H9 (cell line): ENCODE results near the gene NOVA2. TPM values are rescaled to one million over a fixed set of nuclear protein-coding genes. Genes with fewer than 3 reads are reported as not detected.

ENCODE experiments used
- DNase-seq: peaks from one replicate; pipeline ENCODE4 v3.0.0-alpha.2; 2017
- H2AFZ ChIP-seq: one replicate; pipeline ENCODE4 v1.6.1; 2013; ENCODE audit warnings: mild to moderate bottlenecking, low read length, control low read depth, moderate library complexity
- H2AK5ac ChIP-seq: 2 replicates; pipeline ENCODE4 v1.6.1; 2013; ENCODE audit warnings: low read length, control low read depth, mixed read lengths; ENCODE audit not compliant: insufficient read length
- H2BK120ac ChIP-seq: one replicate; pipeline ENCODE4 v1.6.1; 2013; ENCODE audit warnings: low read depth, mild to moderate bottlenecking, low read length, control low read depth, inconsistent platforms; ENCODE audit not compliant: poor library complexity, severe bottlenecking
- H2BK12ac ChIP-seq: 2 replicates; pipeline ENCODE4 v1.6.1; 2013; ENCODE audit warnings: low read length, control low read depth, mixed read lengths, low read depth; ENCODE audit not compliant: insufficient read length
- H2BK15ac ChIP-seq: 2 replicates; pipeline ENCODE4 v1.6.1; 2013; ENCODE audit warnings: low read depth, low read length, control low read depth
- H2BK20ac ChIP-seq: one replicate; pipeline ENCODE4 v1.6.1; 2013; ENCODE audit warnings: low read depth, mild to moderate bottlenecking, low read length, control low read depth, inconsistent platforms; ENCODE audit not compliant: poor library complexity, severe bottlenecking
- H2BK5ac ChIP-seq: 2 replicates; pipeline ENCODE4 v1.6.1; 2013; ENCODE audit warnings: low read length, control low read depth, mixed read lengths; ENCODE audit not compliant: insufficient read length
- H3K14ac ChIP-seq: 2 replicates; pipeline ENCODE4 v1.6.1; 2013; ENCODE audit warnings: low read length, control low read depth; ENCODE audit not compliant: insufficient read depth
- H3K18ac ChIP-seq: 2 replicates; pipeline ENCODE4 v1.6.1; 2013; ENCODE audit warnings: low read depth, mild to moderate bottlenecking, mixed read lengths, low read length, control low read depth; ENCODE audit not compliant: insufficient read length
- H3K23ac ChIP-seq: 2 replicates; pipeline ENCODE4 v1.6.1; 2013; ENCODE audit warnings: low read length, control low read depth, mixed read lengths, low read depth; ENCODE audit not compliant: insufficient read length
- H3K23me2 ChIP-seq: 2 replicates; pipeline ENCODE4 v1.6.1; 2013; ENCODE audit warnings: low read depth, mild to moderate bottlenecking, mixed read lengths, low read length, control low read depth; ENCODE audit not compliant: insufficient read length, poor library complexity, severe bottlenecking
- H3K27ac ChIP-seq: 2 replicates; pipeline ENCODE4 v1.5.1; 2013; ENCODE audit warnings: low read length, control low read depth, mixed read lengths, low read depth; ENCODE audit not compliant: insufficient read length
- H3K27me3 ChIP-seq: 2 replicates; pipeline ENCODE4 v1.6.1; 2013; ENCODE audit warnings: low read length, control low read depth, inconsistent platforms; ENCODE audit not compliant: insufficient read depth
- H3K4ac ChIP-seq: 2 replicates; pipeline ENCODE4 v1.6.1; 2013; ENCODE audit warnings: low read depth, mild to moderate bottlenecking, control low read depth, inconsistent platforms, low read length, moderate library complexity
- H3K4me1 ChIP-seq: 2 replicates; pipeline ENCODE4 v1.6.1; 2013; ENCODE audit warnings: low read length, control low read depth, inconsistent platforms; ENCODE audit not compliant: insufficient read depth
- H3K4me2 ChIP-seq: 2 replicates; pipeline ENCODE4 v1.6.1; 2013; ENCODE audit warnings: low read length, control low read depth, mixed read lengths; ENCODE audit not compliant: insufficient read length, insufficient read depth
- H3K56ac ChIP-seq: 2 replicates; pipeline ENCODE4 v1.6.1; 2013; ENCODE audit warnings: low read depth, mild to moderate bottlenecking, mixed read lengths, low read length, control low read depth; ENCODE audit not compliant: insufficient read length
- H3K79me1 ChIP-seq: 2 replicates; pipeline ENCODE4 v1.6.1; 2013; ENCODE audit warnings: low read depth, mild to moderate bottlenecking, moderate library complexity, low read length, control low read depth, inconsistent platforms; ENCODE audit not compliant: insufficient read depth, poor library complexity, severe bottlenecking
- H3K79me2 ChIP-seq: 2 replicates; pipeline ENCODE4 v1.6.1; 2013; ENCODE audit warnings: low read length, control low read depth, inconsistent platforms; ENCODE audit not compliant: insufficient read depth
- H3K9ac ChIP-seq: 2 replicates; pipeline ENCODE4 v1.6.1; 2013; ENCODE audit warnings: low read length, control low read depth, mixed read lengths; ENCODE audit not compliant: insufficient read length; ENCODE audit errors: extremely low read depth
- H3K9me3 ChIP-seq: one replicate; pipeline ENCODE4 v1.6.1; 2013; ENCODE audit warnings: low read depth, low read length, inconsistent platforms; ENCODE audit not compliant: control insufficient read depth
- H3T11ph ChIP-seq: one replicate; pipeline ENCODE4 v1.6.1; 2013; ENCODE audit warnings: mild to moderate bottlenecking, low read length, control low read depth, inconsistent platforms
- H4K20me1 ChIP-seq: one replicate; pipeline ENCODE4 v1.6.1; 2013; ENCODE audit not compliant: control insufficient read depth, insufficient read length, insufficient read depth
- H4K5ac ChIP-seq: 2 replicates; pipeline ENCODE4 v1.6.1; 2013; ENCODE audit warnings: low read depth, mild to moderate bottlenecking, mixed read lengths, low read length, control low read depth; ENCODE audit not compliant: insufficient read length
- H4K8ac ChIP-seq: replicated peaks from 2 replicates; pipeline ENCODE4 v1.6.1; 2013; ENCODE audit warnings: low read length, control low read depth, mixed read lengths, low read depth; ENCODE audit not compliant: insufficient read length
- H4K91ac ChIP-seq: 2 replicates; pipeline ENCODE4 v1.6.1; 2013; ENCODE audit warnings: low read depth, mild to moderate bottlenecking, moderate library complexity, mixed read lengths, low read length, control low read depth; ENCODE audit not compliant: insufficient read length
- H3K27ac Mint-ChIP-seq, 3 experiments: 2 replicates in 2 of 3; 3 replicates in 1 of 3; pipeline ENCODE4 v1.8.0; 2020 to 2021; ENCODE audit warnings: mixed read lengths in 3 of 3, mild to moderate bottlenecking in 1 of 3, moderate library complexity in 1 of 3
- H3K27me3 Mint-ChIP-seq: 2 replicates; pipeline ENCODE4 v1.8.0; 2021; ENCODE audit warnings: low read depth, mild to moderate bottlenecking, moderate library complexity, mixed read lengths
- H3K36me3 Mint-ChIP-seq, 3 experiments: 2 replicates in 2 of 3; 3 replicates in 1 of 3; pipeline ENCODE4 v1.8.0; 2020 to 2021; ENCODE audit warnings: low read depth in 3 of 3, mixed read lengths in 3 of 3; ENCODE audit not compliant: insufficient read depth in 1 of 3
- H3K4me1 Mint-ChIP-seq, 2 experiments: 2 replicates each; pipeline ENCODE4 v1.8.0; 2020; ENCODE audit warnings: mixed read lengths in 2 of 2
- H3K4me3 Mint-ChIP-seq, 2 experiments: 2 replicates in 1 of 2; 3 replicates in 1 of 2; pipeline ENCODE4 v1.8.0; 2020 to 2021; ENCODE audit warnings: mild to moderate bottlenecking in 2 of 2, mixed read lengths in 2 of 2, moderate library complexity in 1 of 2
- H3K9me3 Mint-ChIP-seq, 2 experiments: 2 replicates in 1 of 2; 3 replicates in 1 of 2; pipeline ENCODE4 v1.8.0; 2020; ENCODE audit warnings: mild to moderate bottlenecking in 2 of 2, mixed read lengths in 2 of 2, moderate library complexity in 1 of 2
- whole genome bisulfite sequencing: extraction: QIAGEN DNeasy Blood & Tissue Kit; methylation state at CpG from one replicate; pipeline ENCODE4 v1.1.7; 2013; ENCODE audit warnings: missing lambda C conversion rate, low lambda C conversion rate, mixed read lengths; ENCODE audit not compliant: insufficient read length; ENCODE audit errors: extremely low coverage; 5-methylcytosine and 5-hydroxymethylcytosine counted together
- total RNA-seq: library from RNA; stranded (reverse); gene quantifications from 2 replicates; pipeline ENCODE4 v1.2.1, GENCODE V29; 2021
- TF ChIP-seq, protein P1 (sequence below): fragments of 200-600 bp; sonication (generic); conservative IDR thresholded peaks from 3 replicates; pipeline ENCODE4 v1.8.0; 2021; ENCODE audit warnings: antibody characterized with exemption, mild to moderate bottlenecking

The NOVA2 gene
- total RNA-seq, 1 experiment from 2014 or later = 8.8 TPM

DNA sequence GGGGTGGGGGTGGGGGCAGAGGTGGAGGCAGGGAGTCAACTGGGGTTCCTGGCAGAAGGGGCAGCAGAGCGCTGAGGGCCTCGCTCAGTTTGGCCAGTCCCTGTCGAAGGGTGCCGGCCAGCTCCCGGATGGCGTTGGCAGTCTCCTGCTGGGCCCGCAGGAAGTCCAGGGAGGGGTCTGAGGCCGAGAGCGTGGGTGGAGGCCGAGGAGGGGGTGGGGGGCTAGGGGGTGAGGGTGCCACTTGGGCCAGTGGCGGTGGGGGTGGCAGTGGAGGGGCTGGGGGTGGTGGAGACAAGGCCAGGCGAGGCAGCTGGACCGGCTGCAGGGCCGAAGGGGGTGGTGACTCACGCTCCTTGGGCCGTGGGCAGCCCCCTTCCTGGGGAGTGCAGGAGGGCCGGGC is 82.8 kb downstream of the NOVA2 start:
- Histone ChIP-seq H3K9ac (no peak overlapping the region), H3K14ac (no peak overlapping the region), H2BK15ac (no peak overlapping the region), H3K79me1 (no peaks in the 10 kb centered on the region), H4K5ac (no peak overlapping the region), H3K4ac (no peak overlapping the region), H2BK20ac (no peak overlapping the region), H3K18ac (no peak overlapping the region), H4K20me1 (no peaks in the 10 kb centered on the region), H2BK12ac (no peak overlapping the region), H2BK5ac (no peak overlapping the region), H3K4me2 (no peak overlapping the region), H4K8ac (no peak overlapping the region), H3K9me3 (no peaks in the 10 kb centered on the region), H2BK120ac (no peak overlapping the region), H3K79me2 (no peaks in the 10 kb centered on the region), H2AK5ac (no peak overlapping the region), H3K27ac (no peak overlapping the region), H2AFZ (no peak overlapping the region), H3K23me2 (no peaks in the 10 kb centered on the region), H3K23ac (no peak overlapping the region), H3T11ph (no peak overlapping the region), H3K4me1 (no peaks in the 10 kb centered on the region), H4K91ac (no peak overlapping the region), H3K27me3 (no peaks in the 10 kb centered on the region), H3K56ac (no peak overlapping the region)
- no peak overlapping the region for H3K4me3 Mint-ChIP-seq
- no peaks in the 10 kb centered on the region for H3K27me3 Mint-ChIP-seq
- no peak overlapping the region for H3K27ac Mint-ChIP-seq
- no peaks in the 10 kb centered on the region for H3K9me3 Mint-ChIP-seq
- DNase-seq = no peak
- peaks cover 5 to 12% (median 8%) of the 10 kb centered on the region in 3 experiments; a peak in 5 of 7 replicates for H3K36me3 Mint-ChIP-seq
- TF ChIP-seq, protein P1, sequence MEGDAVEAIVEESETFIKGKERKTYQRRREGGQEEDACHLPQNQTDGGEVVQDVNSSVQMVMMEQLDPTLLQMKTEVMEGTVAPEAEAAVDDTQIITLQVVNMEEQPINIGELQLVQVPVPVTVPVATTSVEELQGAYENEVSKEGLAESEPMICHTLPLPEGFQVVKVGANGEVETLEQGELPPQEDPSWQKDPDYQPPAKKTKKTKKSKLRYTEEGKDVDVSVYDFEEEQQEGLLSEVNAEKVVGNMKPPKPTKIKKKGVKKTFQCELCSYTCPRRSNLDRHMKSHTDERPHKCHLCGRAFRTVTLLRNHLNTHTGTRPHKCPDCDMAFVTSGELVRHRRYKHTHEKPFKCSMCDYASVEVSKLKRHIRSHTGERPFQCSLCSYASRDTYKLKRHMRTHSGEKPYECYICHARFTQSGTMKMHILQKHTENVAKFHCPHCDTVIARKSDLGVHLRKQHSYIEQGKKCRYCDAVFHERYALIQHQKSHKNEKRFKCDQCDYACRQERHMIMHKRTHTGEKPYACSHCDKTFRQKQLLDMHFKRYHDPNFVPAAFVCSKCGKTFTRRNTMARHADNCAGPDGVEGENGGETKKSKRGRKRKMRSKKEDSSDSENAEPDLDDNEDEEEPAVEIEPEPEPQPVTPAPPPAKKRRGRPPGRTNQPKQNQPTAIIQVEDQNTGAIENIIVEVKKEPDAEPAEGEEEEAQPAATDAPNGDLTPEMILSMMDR = no peak
- peaks cover 5 to 13% of the 10 kb centered on the region in 2 experiments; a peak in 3 of 4 replicates for H3K4me1 Mint-ChIP-seq
- no CpG with 5 or more reads among the region's 17 CpGs for WGBS
